Measurements from ENCODE around the gene RUNX2. TPM values are rescaled to one million over a fixed set of nuclear protein-coding genes. Genes with fewer than 3 reads are reported as not detected.

The RUNX2 gene
- total RNA-seq, 6 experiments from 2014 or later = 7.4 to 12.7 (median 10.8) TPM

DNA sequence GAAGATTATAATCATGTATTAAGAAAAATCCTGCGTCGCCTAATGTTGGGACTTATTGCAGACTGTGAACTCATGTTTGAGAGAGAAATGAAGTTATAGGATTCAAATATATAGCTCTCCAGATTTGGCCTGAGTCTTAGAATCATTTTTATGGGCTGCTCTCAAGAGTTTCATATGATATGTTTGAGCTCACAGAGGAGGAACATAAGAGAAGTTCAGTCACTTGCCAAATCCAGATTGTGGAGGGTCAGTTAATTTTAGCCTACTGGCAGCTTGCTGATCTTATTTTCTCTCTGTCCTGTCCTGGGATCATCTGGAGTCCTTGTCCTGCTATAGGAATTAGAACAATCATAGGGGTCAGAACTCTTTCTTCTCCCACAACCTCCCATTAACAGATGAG lies 235.7 kb downstream of the RUNX2 start:
- no peak for DNase-seq
- H3K27me3 Mint-ChIP-seq (ENCODE audit: insufficient read depth) = peaks cover 2% of the 10 kb centered on the region; the same call in 1 of the 2 replicates
- no peak overlapping the region for H3K4me3 Mint-ChIP-seq
- no peaks in the 10 kb centered on the region; the same call in 1 of the 2 replicates for H3K36me3 Mint-ChIP-seq (ENCODE audit: low read depth)
- TF ChIP-seq, protein P1, sequence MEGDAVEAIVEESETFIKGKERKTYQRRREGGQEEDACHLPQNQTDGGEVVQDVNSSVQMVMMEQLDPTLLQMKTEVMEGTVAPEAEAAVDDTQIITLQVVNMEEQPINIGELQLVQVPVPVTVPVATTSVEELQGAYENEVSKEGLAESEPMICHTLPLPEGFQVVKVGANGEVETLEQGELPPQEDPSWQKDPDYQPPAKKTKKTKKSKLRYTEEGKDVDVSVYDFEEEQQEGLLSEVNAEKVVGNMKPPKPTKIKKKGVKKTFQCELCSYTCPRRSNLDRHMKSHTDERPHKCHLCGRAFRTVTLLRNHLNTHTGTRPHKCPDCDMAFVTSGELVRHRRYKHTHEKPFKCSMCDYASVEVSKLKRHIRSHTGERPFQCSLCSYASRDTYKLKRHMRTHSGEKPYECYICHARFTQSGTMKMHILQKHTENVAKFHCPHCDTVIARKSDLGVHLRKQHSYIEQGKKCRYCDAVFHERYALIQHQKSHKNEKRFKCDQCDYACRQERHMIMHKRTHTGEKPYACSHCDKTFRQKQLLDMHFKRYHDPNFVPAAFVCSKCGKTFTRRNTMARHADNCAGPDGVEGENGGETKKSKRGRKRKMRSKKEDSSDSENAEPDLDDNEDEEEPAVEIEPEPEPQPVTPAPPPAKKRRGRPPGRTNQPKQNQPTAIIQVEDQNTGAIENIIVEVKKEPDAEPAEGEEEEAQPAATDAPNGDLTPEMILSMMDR (IDR thresholded peaks at IDR 0.05) = no peak
- no peaks in the 10 kb centered on the region for H3K9me3 Mint-ChIP-seq
- no peak overlapping the region for H3K27ac Mint-ChIP-seq
- H3K4me1 Mint-ChIP-seq (ENCODE audit: low read depth) = no peaks in the 10 kb centered on the region

DNA sequence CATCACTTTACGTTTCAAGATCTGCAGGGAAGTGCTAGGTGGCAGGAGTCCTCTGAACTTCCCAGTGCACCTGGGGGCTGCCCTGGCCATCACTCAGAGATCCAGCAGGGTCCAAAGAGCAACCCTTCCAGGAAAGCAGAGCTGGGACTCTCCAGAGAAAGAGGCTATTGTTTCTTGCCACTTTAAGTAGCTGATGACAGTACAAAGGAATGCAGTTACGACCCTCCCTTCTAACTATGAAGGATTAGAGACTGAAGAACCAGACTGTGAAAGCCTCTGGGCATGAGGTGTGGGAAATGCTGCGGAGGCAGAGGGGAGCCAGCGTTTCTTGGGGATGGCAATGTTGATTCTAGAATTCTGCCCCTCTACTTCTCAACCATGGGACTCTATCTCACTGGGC lies 238.8 kb downstream of the RUNX2 start:
- Mint-ChIP-seq H3K4me3 (no peak overlapping the region), H3K9me3 (no peaks in the 10 kb centered on the region), H3K27ac (no peak overlapping the region), H3K36me3 (ENCODE audit: low read depth) (no peaks in the 10 kb centered on the region; the same call in 1 of the 2 replicates), H3K27me3 (ENCODE audit: insufficient read depth) (peaks cover 2% of the 10 kb centered on the region; the same call in 1 of the 2 replicates), H3K4me1 (ENCODE audit: low read depth) (0 out of 2 replicates have a peak, but pooled peaks cover 10% of the 10 kb centered on the region)
- no peak for DNase-seq
- TF ChIP-seq, protein P1 (IDR thresholded peaks at IDR 0.05) = no peak

DNA sequence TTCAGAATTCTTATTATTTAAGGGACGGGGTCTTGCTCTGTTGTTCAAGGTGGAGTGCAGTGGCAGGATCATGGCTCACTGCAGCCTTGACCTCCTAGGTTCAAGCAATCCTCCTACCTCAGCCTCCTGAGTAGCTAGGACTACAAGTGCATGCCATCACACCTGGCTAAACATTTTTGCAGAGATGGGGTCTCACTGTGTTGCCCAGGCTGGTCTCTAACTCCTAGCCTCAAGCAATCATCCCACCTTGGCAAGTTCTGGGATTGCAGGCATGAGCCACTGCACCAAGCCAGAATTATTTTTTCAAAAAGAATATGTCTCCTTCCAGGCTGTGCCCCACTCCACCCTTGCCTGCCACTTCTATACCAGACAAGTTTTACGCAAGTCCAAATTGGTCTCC lies 239.7 kb downstream of the RUNX2 start:
- no peaks in the 10 kb centered on the region; the same call in 1 of the 2 replicates for H3K36me3 Mint-ChIP-seq (ENCODE audit: low read depth)
- no peak overlapping the region for H3K4me3 Mint-ChIP-seq
- peaks cover 2% of the 10 kb centered on the region; the same call in 1 of the 2 replicates for H3K27me3 Mint-ChIP-seq (ENCODE audit: insufficient read depth)
- H3K4me1 Mint-ChIP-seq (ENCODE audit: low read depth) = 0 out of 2 replicates have a peak, but pooled peaks cover 10% of the 10 kb centered on the region
- H3K9me3 Mint-ChIP-seq = no peaks in the 10 kb centered on the region
- no peak for DNase-seq
- TF ChIP-seq, protein P1 (IDR thresholded peaks at IDR 0.05) = no peak
- H3K27ac Mint-ChIP-seq = no peak overlapping the region

DNA sequence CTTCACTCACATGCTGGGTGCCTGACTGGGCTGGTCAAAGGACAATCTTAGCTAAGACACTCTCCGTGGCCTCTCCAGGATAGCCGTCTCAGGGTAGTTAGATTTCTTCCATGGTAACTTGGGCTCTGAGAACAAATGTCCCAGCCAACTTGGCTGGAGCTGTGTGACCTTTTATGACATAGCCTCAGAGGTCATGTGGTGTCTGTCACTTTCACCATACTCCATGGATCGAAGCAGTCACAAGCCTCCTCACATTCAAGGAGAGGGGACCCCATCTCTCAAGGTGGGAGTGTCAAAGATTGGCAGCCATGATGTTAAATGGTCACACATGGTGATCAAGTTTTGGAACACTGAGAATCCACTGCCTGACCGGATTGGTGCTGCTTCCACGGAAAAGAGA lies 240.5 kb downstream of the RUNX2 start:
- DNase-seq = no peak
- Mint-ChIP-seq H3K27ac (no peak overlapping the region), H3K9me3 (no peaks in the 10 kb centered on the region), H3K4me3 (no peak overlapping the region), H3K4me1 (ENCODE audit: low read depth) (0 out of 2 replicates have a peak, but pooled peaks cover 10% of the 10 kb centered on the region), H3K36me3 (ENCODE audit: low read depth) (no peaks in the 10 kb centered on the region; the same call in 1 of the 2 replicates), H3K27me3 (ENCODE audit: insufficient read depth) (peaks cover 2% of the 10 kb centered on the region)
- TF ChIP-seq, protein P1 (IDR thresholded peaks at IDR 0.05) = no peak

DNA sequence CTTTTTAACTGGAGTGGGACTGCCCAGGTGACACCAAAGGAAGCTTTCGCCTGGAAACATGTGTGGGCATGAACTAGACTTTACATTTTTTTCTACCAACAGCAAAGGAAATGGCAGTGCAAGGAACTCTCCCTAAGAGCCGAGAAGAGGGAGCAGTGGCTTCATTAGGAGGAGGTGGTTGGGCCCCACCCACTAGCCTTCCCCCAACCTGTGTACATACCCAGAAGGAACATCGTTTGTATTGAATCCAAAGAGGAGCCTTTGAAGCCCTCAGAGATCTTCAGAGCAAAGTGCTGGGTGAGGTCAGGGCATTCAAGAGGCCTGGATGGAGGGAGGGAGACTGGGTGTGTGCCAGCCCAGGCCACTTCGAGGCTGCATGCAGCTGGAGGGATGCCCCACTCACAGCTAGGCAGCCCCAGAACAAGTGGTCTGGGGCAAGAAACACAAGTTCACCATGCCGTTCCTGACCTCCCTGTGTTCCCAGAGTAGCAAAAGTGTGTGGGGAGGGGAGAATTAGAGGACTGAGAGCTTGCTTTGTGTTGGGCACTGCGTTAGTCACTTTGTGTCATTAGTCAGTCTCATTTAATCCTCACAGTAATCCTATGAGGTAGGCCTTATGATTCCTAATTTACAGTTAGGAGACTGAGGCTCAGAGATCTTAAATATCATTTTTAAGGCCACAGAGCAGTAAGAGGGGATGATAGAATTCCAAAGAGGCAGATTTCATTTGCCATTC lies 241.2 kb downstream of the RUNX2 start:
- Mint-ChIP-seq H3K36me3 (ENCODE audit: low read depth) (no peaks in the 10 kb centered on the region; the same call in 1 of the 2 replicates), H3K4me1 (ENCODE audit: low read depth) (0 out of 2 replicates have a peak, but pooled peaks cover 10% of the 10 kb centered on the region), H3K4me3 (no peak overlapping the region), H3K27me3 (ENCODE audit: insufficient read depth) (peaks cover 2% of the 10 kb centered on the region), H3K9me3 (no peaks in the 10 kb centered on the region), H3K27ac (no peak overlapping the region)
- no peak for DNase-seq
- TF ChIP-seq, protein P1 (IDR thresholded peaks at IDR 0.05) = no peak

Measured in HFFc6 (cell line).